Stimulated activated CD4-positive, alpha-beta T cell treated with anti-CD3 and anti-CD28 coated beads, Interleukin-1b, Interleukin-23, amount 100 ng/mL, for 48 hours (primary cell): ENCODE data around the gene UTS2.

Experiments used
- DNase-seq: peaks from one replicate; pipeline ENCODE4 v3.0.0-alpha.2; 2020

The UTS2 gene

GRCh38 chr1:7862211-7863060, 9.6 kb upstream of the UTS2 start:
- DNase-seq = no peak

- DNase-seq = no peak
Observed at GRCh38 chr1:7861452-7861851, 8.6 kb upstream of the UTS2 start.

- DNase-seq = no peak
Observed at GRCh38 chr1:7860130-7860529, 7.3 kb upstream of the UTS2 start.

DNA sequence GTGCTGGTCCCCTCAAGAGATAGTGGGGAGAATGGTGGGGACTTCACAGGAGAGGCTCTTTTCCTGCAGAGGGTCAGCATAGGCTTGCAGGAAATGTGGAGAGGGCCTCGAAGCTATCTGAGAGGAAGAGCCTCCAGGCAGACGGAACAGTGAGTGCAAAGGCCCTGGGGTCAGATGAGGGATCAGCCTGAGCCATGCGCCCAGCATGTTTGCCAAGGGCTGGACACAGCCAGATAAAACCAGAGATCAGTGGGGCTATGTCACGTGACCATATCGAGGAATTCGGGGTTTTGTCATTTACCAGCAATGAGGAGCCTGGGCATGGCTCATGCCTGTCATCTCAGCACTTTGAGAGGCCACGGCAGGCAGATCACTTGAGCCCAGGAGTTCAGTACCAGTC, 6.5 kb upstream of the UTS2 start:
- DNase-seq = no peak

DNA sequence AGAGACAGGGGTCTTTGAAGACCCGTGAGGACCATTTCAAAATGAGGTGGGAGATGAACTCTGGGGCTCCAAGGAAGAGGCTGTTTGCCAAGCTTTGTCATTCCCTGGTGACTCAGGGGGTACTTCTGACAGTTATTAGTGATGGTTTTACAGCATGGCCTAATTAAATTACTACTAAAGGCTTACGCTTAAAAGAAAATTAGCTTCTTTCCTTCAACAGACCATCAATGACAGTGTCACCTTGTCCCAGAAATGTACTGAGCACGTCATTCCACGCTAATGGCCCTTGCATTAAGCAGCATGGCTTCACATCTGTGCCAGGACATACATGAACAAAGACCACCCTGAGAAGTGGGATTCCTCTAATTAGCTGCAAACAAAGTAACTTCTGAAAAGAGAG, 5.1 kb upstream of the UTS2 start:
- DNase-seq = no peak

DNA sequence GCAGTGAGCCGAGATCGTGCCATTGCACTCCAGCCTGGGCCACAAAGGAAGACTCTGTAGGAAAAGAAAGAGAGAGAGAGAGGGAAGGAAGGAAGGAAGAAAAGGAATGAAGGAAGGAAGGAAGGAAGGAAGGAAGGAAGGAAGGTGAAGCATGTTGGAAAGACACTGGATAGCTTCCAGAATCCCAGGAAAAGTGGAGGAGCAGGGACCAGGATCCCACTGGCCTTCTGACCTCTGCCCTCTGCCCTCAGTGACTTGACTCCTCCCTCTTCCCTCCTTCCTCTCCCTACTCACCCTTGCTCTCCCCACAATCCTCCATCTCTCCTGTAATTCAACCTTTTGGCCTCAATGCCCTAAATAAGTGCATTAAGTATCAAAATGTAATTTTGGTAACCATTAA, 4.1 kb upstream of the UTS2 start:
- DNase-seq = no peak

DNA sequence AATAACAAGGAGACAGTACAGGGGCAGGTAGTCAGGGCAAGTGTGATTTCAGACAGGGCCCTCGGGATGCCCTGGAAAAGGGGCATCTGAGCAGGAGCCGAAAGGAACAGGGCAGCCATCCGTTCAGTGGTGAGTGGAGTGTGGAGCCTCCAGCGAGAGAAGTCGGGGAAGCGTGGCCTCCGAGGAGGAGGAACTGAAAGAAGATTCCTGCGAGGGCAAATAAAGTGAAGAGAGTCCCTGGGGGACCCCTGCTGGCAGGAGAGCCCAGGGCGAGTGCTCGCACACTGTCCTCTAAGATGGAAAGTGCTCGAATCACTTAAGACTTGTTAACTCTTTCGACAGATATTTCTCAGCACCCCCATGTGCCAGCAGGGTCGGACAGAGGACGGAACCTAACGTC, 3.5 kb upstream of the UTS2 start:
- DNase-seq = no peak

DNA sequence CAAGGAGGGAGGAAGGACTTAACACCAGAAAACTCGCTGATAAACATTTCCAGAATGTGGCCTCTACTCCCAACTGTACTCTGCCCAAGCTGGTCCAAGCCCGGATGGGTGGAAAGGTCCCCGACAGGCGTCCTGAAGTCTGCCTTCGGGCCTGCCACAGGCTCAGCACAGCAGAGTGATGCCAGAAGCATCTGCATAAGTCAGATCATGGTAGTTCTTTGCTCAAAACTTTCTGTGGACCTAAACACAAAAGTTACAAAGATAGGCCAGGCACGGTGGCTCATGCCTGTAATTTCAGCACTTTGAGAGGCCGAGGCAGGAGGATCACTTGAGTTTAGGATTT, 790 bp upstream of the UTS2 start:
- no peak for DNase-seq

DNA sequence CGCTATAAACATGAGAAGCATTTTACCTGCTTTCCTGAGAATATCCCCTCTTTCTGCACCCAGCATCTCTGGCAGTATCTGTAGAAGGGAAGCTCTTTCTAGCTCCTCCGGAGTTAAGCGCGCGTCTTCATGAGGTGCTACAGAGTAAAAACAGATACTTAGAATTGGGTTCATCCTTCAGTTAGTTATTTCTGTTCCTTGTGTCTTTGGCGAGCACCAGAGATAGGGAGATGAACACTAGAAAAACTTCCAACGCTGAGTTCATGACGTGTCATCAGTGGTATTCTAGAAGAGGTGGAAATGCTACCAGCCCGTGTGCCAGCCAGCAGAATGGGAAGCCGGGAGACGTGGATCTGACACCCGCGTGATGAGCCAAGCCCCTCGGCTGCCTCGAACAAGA, 2.1 kb downstream of the UTS2 start:
- no peak for DNase-seq

DNA sequence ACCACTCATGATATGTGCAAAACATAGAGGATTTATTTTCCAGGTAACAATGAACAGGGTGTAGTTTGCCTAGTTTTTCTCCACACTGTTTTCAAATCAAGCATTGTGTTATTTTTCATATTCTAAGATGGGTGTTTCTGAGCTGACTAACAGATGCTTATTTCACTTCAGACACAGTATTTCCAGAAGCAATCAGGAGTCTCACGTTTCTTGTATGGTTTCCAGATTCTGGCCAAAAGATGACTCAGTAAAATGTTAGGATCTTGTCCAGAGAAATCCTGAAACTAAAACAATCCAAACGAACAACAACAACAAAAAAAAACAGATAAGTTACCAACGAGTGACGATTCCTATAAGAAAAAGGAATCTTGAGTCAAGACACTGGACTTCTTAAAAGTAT, 5.3 kb downstream of the UTS2 start:
- no peak for DNase-seq

- DNase-seq = no peak
Observed at GRCh38 chr1:7846656-7847055, 6.2 kb downstream of the UTS2 start.

GRCh38 chr1:7845761-7846160, 7.1 kb downstream of the UTS2 start:
- no peak for DNase-seq

GRCh38 chr1:7842517-7842916, 10.3 kb downstream of the UTS2 start:
- DNase-seq = no peak

- no peak for DNase-seq
Observed at GRCh38 chr1:7839526-7839925, 13.3 kb downstream of the UTS2 start.

GRCh38 chr1:7838714-7839113, 14.2 kb downstream of the UTS2 start:
- no peak for DNase-seq

DNA sequence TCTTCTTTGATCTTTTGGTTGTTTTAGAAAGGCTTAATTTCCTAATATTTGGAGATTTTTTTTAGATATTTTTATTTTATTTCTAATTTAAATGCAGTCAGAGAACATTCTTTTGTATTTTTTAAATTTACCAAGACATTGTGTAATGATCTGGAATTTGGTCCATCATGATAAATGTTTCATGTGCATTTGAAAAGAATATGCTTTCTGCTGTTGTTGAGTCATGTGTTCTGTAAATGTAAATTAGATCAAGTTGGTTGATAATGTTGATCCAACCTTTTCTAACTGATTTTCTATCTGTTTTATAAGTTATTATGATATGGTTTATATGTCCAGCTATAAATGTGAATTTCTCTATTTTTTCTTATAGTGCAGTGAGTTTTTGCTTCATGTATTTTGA, 19.8 kb downstream of the UTS2 start:
- DNase-seq = no peak

DNA sequence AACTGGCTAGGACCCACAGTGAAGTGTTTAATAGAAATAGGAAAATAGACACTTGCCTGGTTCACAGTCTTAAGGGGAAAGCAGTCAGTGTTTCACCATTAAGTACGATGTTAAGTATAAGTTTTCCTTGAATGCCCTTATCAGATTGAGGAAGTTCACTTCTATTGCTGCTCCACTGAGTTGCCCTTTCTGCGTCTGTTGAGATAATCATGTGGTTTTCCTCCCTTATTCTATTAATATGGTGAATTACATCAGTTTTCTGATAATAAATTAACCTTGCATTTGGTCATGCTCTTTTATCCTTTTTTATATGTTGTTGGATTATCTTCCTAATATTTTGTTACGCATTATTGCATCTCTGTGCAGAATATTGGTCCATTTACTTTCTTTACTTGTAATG, 21.4 kb downstream of the UTS2 start:
- DNase-seq = no peak

DNA sequence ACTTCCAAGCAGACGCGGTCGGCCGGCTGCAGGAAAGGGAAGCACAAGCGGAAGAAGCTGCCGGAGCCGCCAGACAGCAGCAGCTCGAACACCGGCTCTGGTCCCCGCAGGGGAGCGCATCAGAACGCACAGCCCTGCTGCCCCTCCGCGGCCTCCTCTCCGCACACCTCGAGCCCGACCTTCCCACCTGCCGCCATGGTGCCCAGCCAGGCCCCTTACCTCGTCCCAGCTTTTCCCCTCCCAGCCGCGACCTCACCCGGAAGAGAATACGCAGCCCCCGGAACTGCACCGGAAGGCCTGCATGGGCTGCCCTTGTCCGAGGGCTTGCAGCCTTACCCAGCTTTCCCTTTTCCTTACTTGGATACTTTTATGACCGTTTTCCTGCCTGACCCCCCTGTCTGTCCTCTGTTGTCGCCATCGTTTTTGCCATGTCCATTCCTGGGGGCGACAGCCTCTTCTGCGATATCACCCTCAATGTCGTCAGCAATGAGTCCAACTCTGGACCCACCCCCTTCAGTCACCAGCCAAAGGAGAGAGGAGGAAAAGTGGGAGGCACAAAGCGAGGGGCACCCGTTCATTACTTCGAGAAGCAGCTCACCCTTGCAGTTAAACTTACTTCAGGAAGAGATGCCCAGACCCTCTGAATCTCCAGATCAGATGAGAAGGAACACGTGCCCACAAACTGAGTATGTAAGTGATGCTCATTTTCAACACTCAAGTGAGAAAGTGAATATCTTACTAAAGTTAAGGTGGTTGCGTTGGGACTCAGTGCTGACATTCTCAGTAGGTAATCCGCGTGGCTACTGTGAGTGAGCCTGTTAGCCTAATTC, 25.5 kb downstream of the UTS2 start:
- peak; percentile 17 for DNase-seq

GRCh38 chr1:7826363-7826762, 26.5 kb downstream of the UTS2 start:
- DNase-seq = no peak

GRCh38 chr1:7824701-7825100, 28.2 kb downstream of the UTS2 start:
- DNase-seq = no peak

DNA sequence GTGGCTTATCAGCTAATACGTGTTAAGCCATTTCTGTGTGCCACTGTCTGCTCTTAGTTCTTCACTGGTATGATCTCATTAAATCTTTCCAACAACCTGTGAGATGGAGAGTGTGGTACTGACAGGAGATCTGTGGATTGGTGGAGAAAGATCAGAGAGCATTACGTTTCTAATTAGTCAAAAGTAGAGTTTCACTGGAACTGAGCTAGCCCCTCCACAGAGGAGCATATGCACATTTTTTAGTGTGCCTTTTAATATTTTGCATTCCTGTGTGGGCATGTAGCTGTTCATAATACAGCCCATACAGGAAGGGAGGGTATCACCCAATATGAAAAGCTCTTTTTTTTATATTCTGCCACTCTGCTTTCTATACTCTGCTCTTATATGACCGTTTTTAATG, 31.6 kb downstream of the UTS2 start:
- no peak for DNase-seq

DNA sequence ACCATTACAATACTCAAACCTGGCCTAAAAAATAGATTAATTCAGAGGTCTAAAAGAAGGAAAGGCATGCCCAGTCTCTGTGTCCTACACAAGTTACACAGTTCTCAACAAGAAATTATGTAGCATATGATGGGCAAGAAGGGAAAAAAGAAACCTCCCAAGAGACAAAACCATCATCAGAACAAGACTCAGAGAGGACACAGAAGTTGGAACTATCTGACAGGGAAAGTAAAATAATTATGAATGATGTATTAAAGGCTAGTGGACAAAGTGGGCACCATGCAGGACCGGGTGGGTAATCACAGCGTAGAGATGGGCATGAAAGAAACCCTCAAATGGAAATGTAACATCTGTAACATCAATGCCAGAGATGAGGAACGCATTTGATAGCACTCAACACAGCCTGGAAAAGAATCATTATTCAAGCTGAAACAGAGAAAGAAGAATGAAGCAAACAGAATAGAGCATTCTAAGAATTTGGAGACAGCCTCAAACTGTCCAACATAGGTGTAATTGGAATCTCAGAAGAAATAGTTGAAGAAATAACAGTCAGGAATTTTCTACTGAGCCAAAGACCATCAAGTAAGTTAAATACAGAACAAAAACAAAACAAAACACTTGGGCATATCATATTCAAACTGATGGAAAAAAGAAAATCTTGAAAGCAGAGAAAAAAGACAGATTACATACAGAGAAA, 39.0 kb downstream of the UTS2 start:
- DNase-seq = no peak

- DNase-seq = no peak
Observed at GRCh38 chr1:7811476-7811875, 41.4 kb downstream of the UTS2 start.

- DNase-seq = peak; percentile 59
Observed at GRCh38 chr1:7810395-7810794, 42.5 kb downstream of the UTS2 start.
